ENCODE measurements around the gene INS.

GRCh38 chr11:2207212-2207611 lies 46.2 kb upstream of the INS start:
- no peak for TF ChIP-seq CTCF (IDR thresholded peaks at IDR 0.05; ENCODE audit: insufficient read depth, low read depth, low read length)
- TF ChIP-seq EZH2 (IDR thresholded peaks at IDR 0.05; ENCODE audit: insufficient read depth, low read length), result no peak
